ENCODE data around the gene KASH5.
"Not testable (repeated sequence)": the region's sequence is repeated elsewhere in the genome, so short reads cannot be mapped to it uniquely, and the experiment has no call there.

KASH5 gene

DNA sequence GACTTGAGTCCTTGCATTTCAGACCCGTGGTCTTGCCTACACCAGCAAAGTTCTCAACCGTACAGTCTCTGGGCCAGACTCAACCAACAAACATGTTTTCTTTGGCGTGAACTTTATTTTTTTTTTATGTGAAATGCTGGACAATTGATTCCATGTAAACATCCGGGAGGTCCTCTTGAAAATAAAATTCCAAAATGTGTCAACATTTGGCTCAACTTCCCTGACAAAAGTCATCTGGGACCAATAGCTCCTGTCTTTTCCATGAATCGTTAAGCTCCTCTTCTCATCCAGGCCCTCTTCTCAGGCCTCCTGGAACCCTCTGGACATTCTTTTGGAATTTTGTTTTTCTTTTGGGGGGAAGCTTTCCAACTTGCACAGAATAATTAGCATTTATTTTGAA is 67.7 kb downstream of the KASH5 start:
- DNase-seq (ENCODE audit: low spot score), result peak; percentile 45

DNA sequence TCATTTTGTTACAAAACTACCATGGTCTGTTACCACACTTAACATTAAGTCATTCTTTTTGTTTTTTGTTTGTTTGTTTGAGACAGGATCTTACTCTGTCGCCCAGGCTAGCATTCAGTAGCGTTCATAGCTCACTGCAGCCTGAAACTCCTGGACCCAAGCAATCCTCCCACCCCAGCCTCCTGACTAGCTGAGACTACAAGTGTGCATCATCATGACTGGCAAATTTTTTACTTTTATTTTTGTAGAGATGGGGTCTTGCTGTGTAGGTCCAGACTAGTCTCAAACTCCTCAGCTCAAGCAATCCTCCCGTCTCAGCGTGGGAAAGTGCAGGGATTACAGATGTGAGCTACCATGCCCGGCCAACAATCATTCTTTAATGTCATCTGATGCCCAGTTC is 68.3 kb downstream of the KASH5 start:
- DNase-seq (ENCODE audit: low spot score), result no peak

DNA sequence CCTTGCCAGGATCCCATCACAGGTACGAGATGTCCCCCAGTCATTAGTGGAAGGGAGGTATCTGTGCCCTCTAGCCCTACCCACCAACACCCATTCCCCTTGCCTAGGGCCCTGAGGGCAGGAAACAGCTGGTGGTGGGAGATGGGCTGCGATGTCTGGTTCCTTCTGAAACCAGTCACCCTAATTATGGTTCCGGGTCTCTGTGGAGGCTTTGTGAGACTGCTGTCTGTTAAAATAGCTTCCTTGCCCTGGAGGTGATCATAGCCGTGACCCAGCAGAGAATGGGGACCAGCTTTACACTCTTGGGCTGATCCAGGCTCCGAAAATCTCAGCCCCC is 70.5 kb downstream of the KASH5 start:
- no peak for DNase-seq (ENCODE audit: low spot score)

DNA sequence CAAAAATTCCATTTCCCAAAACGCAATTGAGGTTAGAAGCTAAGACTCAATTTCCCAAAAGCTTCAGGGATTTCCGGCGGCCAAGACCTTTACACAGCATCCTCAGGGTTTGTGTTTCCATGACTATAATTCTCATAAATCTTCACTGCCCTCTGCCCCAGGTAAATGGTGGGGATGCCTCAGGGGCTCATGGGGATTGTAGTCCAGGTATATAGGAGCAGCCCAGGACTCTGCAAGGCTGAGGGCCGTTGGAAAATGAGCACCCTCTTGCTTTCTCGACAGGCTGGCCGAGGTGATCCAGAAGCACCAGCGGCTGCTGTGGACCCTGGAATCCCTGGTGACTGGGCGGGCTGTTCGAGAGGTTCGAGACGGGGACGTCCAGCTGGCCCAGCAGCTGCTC is 71.3 kb downstream of the KASH5 start:
- no peak for DNase-seq (ENCODE audit: low spot score)

DNA sequence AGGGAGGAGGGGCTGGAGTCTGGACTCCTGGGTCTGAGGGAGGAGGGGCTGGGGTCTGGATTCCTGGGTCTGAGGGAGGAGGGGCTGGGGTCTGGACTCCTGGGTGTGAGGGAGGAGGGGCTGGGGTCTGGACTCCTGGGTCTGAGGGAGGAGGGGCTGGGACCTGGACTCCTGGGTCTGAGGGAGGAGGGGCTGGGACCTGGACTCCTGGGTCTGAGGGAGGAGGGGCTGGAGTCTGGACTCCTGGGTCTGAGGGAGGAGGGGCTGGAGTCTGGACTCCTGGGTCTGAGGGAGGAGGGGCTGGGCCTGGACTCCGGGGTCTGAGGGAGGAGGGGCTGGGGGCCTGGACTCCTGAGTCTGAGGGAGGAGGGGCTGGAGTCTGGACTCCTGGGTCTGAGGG is 73.1 kb downstream of the KASH5 start:
- not testable (repeated sequence) for DNase-seq (ENCODE audit: low spot score)

DNA sequence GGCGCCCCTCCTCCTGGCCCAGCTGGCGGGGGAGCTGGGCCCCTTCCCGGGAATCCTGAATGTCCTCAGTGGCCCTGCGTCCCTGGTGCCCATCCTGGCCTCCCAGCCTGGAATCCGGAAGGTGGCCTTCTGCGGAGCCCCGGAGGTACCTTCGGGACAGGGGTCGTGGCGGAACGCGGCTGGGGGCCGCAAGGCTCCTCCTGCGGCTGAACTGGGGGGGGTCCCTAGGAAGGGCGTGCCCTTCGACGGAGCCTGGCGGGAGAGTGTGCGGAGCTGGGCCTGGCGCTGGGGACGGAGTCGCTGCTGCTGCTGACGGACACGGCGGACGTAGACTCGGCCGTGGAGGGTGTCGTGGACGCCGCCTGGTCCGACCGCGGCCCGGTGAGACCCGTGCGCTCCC is 73.6 kb downstream of the KASH5 start:
- DNase-seq (ENCODE audit: low spot score), result no peak

DNA sequence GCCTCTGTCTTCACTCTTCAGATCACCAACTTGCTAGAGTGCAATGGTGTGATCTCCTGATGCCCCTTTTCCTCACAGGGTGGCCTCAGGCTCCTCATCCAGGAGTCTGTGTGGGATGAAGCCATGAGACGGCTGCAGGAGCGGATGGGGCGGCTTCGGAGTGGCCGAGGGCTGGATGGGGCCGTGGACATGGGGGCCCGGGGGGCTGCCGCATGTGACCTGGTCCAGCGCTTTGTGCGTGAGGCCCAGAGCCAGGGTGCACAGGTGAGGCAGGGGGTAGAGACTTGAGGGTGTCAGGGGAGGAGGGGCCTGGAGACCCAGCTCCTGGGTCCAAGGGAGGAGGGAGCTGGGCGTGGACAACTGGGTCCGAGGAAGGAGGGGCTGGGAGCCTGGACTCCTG is 74.4 kb downstream of the KASH5 start:
- no peak for DNase-seq (ENCODE audit: low spot score)

DNA sequence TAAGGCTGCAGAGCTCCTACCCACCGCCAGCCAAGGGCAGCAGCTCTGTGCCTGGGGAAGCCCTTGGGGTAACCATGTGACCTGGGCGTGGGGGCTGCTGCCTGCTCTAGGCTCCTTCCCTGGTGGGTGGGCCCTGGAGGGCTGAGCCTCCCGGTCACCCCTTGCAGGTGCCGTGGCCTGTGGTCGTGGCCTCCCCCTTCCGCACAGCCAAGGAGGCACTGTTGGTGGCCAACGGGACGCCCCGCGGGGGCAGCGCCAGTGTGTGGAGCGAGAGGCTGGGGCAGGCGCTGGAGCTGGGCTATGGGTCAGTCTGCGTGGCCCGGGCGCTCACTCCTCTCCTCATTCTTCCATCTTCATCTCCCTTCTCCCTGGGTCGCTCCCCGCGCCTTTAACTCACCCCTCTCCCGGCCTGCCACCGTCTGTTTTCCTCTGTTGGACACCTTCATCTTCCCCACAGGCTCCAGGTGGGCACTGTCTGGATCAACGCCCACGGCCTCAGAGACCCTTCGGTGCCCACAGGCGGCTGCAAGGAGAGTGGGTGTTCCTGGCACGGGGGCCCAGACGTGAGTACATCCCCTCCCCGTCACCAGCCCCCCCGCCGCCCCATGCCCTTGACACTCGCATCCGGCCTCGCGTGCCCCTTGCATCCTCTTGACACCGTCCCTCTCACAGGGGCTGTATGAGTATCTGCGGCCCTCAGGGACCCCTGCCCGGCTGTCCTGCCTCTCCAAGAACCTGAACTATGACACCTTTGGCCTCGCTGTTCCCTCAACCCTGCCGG is 76.1 kb downstream of the KASH5 start:
- no peak for DNase-seq (ENCODE audit: low spot score)

DNA sequence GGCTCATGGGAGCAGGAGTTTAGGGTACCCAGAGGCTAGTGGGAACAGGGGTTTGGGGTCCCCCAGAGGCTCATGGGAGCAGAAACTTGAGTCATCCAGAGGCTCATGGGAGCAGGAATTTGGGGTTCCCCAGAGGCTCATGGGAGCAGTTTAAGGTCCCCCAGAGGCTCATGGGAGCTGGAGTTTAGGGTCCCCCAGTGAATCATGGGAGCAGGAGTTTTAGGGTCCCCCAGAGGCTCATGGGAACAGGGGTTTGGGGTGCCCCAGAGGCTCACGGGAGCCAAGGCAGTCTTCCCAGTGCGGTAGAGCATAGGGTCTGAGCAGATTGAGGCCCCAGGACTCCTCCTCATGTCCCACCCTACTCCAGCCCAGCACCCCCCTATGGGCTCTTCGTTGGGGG is 77.3 kb downstream of the KASH5 start:
- no peak for DNase-seq (ENCODE audit: low spot score)

Data from AG08395 (cell line).